ENCODE data around the gene BTBD9. TPM values are rescaled to one million over a fixed set of nuclear protein-coding genes. Genes with fewer than 3 reads are reported as not detected.

BTBD9 gene
- total and polyA plus RNA-seq, 2 donors (not counting 3 experiments of a cell fraction or from before 2014, with no cell fraction given) = 4.9 to 15.0 TPM

DNA sequence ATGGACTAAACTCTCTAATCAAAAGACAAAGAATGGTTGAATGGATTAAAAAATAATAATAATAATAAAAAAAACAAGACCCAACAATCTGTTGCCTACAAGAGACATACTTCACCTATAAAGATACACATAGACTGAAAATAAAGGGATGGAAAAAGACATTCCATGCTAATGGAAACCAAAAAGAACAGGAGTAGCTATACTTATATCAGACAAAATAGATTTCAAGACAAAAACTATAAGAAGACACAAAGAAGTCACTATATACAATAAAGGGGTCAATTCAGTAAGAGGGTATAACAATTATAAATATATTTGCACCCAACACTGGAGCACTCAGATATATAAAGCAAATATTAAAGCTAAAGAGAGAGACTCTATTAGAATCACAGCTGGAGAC, 106.7 kb downstream of the BTBD9 start:
- no TSS peak for BruUV-seq (replicated peaks)
- Histone ChIP-seq H3K9me1 (replicated peaks; ENCODE audit: control insufficient read depth, extremely low read depth, insufficient read depth, low read length) (no peaks in the 10 kb centered on the region), H3K4me2 (ENCODE audit: insufficient read depth, low read length) (no peak overlapping the region), H3K4me3 (replicated peaks in 1 of 3; ENCODE audit: insufficient read depth in 1 of 3, low read depth in 1 of 3, low read length in 3 of 3) (no peak overlapping the region), H3K79me2 (ENCODE audit: control insufficient read depth, insufficient read depth, low read length) (no peaks in the 10 kb centered on the region), H3K27me3 (ENCODE audit: control insufficient read depth in 2 of 2, insufficient read depth in 2 of 2, low read length in 2 of 2) (no peaks in the 10 kb centered on the region), H4K20me1 (replicated peaks; ENCODE audit: control insufficient read depth, extremely low read depth, insufficient read depth, low read length) (no peaks in the 10 kb centered on the region), H3K27ac (ENCODE audit: insufficient read depth, low read depth, low read length) (no peak overlapping the region), H3K9ac (replicated peaks; ENCODE audit: extremely low read depth, insufficient read depth, low read length) (no peak overlapping the region), H2AFZ (ENCODE audit: low read depth, low read length) (no peak overlapping the region), H3K9me3 (replicated peaks; ENCODE audit: control insufficient read depth, insufficient read depth, low read length) (no peaks in the 10 kb centered on the region), H3K36me3 (ENCODE audit: control insufficient read depth in 2 of 2, extremely low read depth in 1 of 2, insufficient read depth in 2 of 2, low read length in 2 of 2) (no peaks in the 10 kb centered on the region), H3K4me1 (ENCODE audit: control insufficient read depth, extremely low read depth, insufficient read depth, low read length) (peaks cover 6% of the 10 kb centered on the region)
- intact Hi-C loops (cut with micrococcal nuclease) (no loop called here), dilution Hi-C loops (cut with MboI; ENCODE audit: extremely low pct_ligation_motif_present, low sequenced_read_pairs) (no loop called here)
- no peak for DNase-seq (ENCODE audit: low read depth, low spot score)
- ChIA-PET CTCF (no interaction called here), POLR2A (no interaction called here)
- FAIRE-seq = no peak
- TF ChIP-seq, protein P1, sequence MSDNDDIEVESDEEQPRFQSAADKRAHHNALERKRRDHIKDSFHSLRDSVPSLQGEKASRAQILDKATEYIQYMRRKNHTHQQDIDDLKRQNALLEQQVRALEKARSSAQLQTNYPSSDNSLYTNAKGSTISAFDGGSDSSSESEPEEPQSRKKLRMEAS (IDR thresholded peaks at IDR 0.05; ENCODE audit: insufficient read depth, insufficient read length) = no peak
- TF ChIP-seq FOS (IDR thresholded peaks at IDR 0.05; ENCODE audit: borderline replicate concordance, insufficient read depth, low read length) = no peak
- TF ChIP-seq EZH2 (IDR thresholded peaks at IDR 0.05; ENCODE audit: borderline replicate concordance, low read depth, low read length, severe bottlenecking) = no peak

DNA sequence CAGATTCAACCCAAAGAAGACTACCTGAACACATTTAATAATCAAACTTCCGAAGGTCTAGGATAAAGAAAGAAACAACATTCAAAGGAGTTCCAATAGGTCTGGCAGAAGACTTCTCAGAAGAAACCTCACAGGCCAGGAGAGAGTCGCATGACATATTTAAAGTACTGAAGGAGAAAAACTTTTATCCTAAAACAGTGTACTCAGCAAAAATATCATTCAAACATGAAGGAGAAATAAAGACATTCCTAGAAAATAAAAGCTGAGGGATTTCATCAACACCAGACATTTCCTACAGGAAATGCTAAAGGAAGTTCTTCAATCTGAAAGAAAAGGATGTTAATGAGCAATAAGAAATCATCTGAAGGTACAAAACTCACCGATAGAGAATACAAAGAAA, 108.6 kb downstream of the BTBD9 start:
- no peak overlapping the region for H3K4me3 ChIP-seq (replicated peaks in 1 of 3; ENCODE audit: insufficient read depth in 1 of 3, low read depth in 1 of 3, low read length in 3 of 3)
- H3K27me3 ChIP-seq (ENCODE audit: control insufficient read depth in 2 of 2, insufficient read depth in 2 of 2, low read length in 2 of 2) = no peaks in the 10 kb centered on the region
- H3K79me2 ChIP-seq (ENCODE audit: control insufficient read depth, insufficient read depth, low read length) = no peaks in the 10 kb centered on the region
- peak; percentile 13 for DNase-seq (ENCODE audit: low read depth, low spot score)
- H3K27ac ChIP-seq (ENCODE audit: insufficient read depth, low read depth, low read length) = no peak overlapping the region
- CTCF ChIA-PET = no interaction called here
- no peaks in the 10 kb centered on the region for H3K9me3 ChIP-seq (replicated peaks; ENCODE audit: control insufficient read depth, insufficient read depth, low read length)
- no peaks in the 10 kb centered on the region for H3K36me3 ChIP-seq (ENCODE audit: control insufficient read depth in 2 of 2, extremely low read depth in 1 of 2, insufficient read depth in 2 of 2, low read length in 2 of 2)
- H3K9ac ChIP-seq (replicated peaks; ENCODE audit: extremely low read depth, insufficient read depth, low read length) = no peak overlapping the region
- no peaks in the 10 kb centered on the region for H3K9me1 ChIP-seq (replicated peaks; ENCODE audit: control insufficient read depth, extremely low read depth, insufficient read depth, low read length)
- POLR2A ChIA-PET = no interaction called here
- TF ChIP-seq POLR2A (IDR thresholded peaks at IDR 0.05; ENCODE audit: low read depth, low read length) (no peak), EZH2 (IDR thresholded peaks at IDR 0.05; ENCODE audit: borderline replicate concordance, low read depth, low read length, severe bottlenecking) (no peak), POLR2AphosphoS5 (IDR thresholded peaks at IDR 0.05; ENCODE audit: insufficient read depth, low read depth, low read length) (no peak), JUN (IDR thresholded peaks at IDR 0.05; ENCODE audit: borderline replicate concordance, insufficient read depth, insufficient read length, low read depth) (no peak), FOS (IDR thresholded peaks at IDR 0.05; ENCODE audit: borderline replicate concordance, insufficient read depth, low read length) (no peak), MYC (IDR thresholded peaks at IDR 0.05; ENCODE audit: low read depth, low read length) (no peak), GATA2 (IDR thresholded peaks at IDR 0.05; ENCODE audit: insufficient read depth, insufficient read length, low read depth, low read length) (no peak)
- TF ChIP-seq, protein P1 (IDR thresholded peaks at IDR 0.05; ENCODE audit: insufficient read depth, insufficient read length) = no peak
- TF ChIP-seq, protein P2, sequence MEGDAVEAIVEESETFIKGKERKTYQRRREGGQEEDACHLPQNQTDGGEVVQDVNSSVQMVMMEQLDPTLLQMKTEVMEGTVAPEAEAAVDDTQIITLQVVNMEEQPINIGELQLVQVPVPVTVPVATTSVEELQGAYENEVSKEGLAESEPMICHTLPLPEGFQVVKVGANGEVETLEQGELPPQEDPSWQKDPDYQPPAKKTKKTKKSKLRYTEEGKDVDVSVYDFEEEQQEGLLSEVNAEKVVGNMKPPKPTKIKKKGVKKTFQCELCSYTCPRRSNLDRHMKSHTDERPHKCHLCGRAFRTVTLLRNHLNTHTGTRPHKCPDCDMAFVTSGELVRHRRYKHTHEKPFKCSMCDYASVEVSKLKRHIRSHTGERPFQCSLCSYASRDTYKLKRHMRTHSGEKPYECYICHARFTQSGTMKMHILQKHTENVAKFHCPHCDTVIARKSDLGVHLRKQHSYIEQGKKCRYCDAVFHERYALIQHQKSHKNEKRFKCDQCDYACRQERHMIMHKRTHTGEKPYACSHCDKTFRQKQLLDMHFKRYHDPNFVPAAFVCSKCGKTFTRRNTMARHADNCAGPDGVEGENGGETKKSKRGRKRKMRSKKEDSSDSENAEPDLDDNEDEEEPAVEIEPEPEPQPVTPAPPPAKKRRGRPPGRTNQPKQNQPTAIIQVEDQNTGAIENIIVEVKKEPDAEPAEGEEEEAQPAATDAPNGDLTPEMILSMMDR (IDR thresholded peaks at IDR 0.05; ENCODE audit: extremely low read depth in 1 of 2, insufficient read depth in 1 of 2, low read depth in 1 of 2, low read length in 2 of 2) = no peak
- BruUV-seq (replicated peaks) = no TSS peak
- dilution Hi-C loops (cut with MboI; ENCODE audit: extremely low pct_ligation_motif_present, low sequenced_read_pairs) (no loop called here), intact Hi-C loops (cut with micrococcal nuclease) (no loop called here)
- H2AFZ ChIP-seq (ENCODE audit: low read depth, low read length) = no peak overlapping the region
- FAIRE-seq = peak; percentile 44
- peaks cover 6% of the 10 kb centered on the region for H3K4me1 ChIP-seq (ENCODE audit: control insufficient read depth, extremely low read depth, insufficient read depth, low read length)
- H3K4me2 ChIP-seq (ENCODE audit: insufficient read depth, low read length) = no peak overlapping the region
- H4K20me1 ChIP-seq (replicated peaks; ENCODE audit: control insufficient read depth, extremely low read depth, insufficient read depth, low read length) = no peaks in the 10 kb centered on the region

All from endothelial cell of umbilical vein (primary cell).